HG03460 (cell line): ENCODE data around the gene KLHL21.

Experiments used
- ATAC-seq: cut with Tn5 transposase; IDR thresholded peaks from one replicate; pipeline ENCODE4 v1.9.1; 2021; ENCODE audit not compliant: unreplicated experiment

The KLHL21 gene

GRCh38 chr1:6557597-6557996 is 45.1 kb downstream of the KLHL21 start:
- no peak for ATAC-seq

GRCh38 chr1:6554907-6555778 is 47.5 kb downstream of the KLHL21 start, which contains the start of gene TAS1R1:
Gene TAS1R1 (plus strand): TSS chr1:6555307. CDS start chr1:6555374, 67 bp downstream.
- ATAC-seq = no peak

GRCh38 chr1:6554031-6554906 is 48.4 kb downstream of the KLHL21 start, which contains the start of gene NOL9:
Gene NOL9 (minus strand): TSS chr1:6554513. CDS start chr1:6554502, 11 bp downstream.
- peak; percentile 92 for ATAC-seq

GRCh38 chr1:6547301-6547700 is 55.4 kb downstream of the KLHL21 start:
- no peak for ATAC-seq

GRCh38 chr1:6546326-6546725 is 56.3 kb downstream of the KLHL21 start:
- no peak for ATAC-seq

- no peak for ATAC-seq
Measured at GRCh38 chr1:6545276-6546112, 57.2 kb downstream of the KLHL21 start.

GRCh38 chr1:6544831-6545230 is 57.8 kb downstream of the KLHL21 start:
- ATAC-seq = no peak
